B cell (primary cell): ENCODE data around the gene ELL3.

Experiments used
- EZH2 ChIP-seq: IDR thresholded peaks from 2 replicates; pipeline ENCODE4 v1.6.1; 2012; ENCODE audit warnings: borderline replicate concordance, low read depth, mild to moderate bottlenecking, moderate library complexity, low read length; ENCODE audit not compliant: insufficient read depth, poor library complexity, severe bottlenecking
- TF ChIP-seq, protein P1 (sequence below): fragments of 200-600 bp; IDR thresholded peaks from one replicate; pipeline ENCODE4 v1.8.0; 2022; ENCODE audit warnings: antibody characterized with exemption, mild to moderate bottlenecking

DNA sequence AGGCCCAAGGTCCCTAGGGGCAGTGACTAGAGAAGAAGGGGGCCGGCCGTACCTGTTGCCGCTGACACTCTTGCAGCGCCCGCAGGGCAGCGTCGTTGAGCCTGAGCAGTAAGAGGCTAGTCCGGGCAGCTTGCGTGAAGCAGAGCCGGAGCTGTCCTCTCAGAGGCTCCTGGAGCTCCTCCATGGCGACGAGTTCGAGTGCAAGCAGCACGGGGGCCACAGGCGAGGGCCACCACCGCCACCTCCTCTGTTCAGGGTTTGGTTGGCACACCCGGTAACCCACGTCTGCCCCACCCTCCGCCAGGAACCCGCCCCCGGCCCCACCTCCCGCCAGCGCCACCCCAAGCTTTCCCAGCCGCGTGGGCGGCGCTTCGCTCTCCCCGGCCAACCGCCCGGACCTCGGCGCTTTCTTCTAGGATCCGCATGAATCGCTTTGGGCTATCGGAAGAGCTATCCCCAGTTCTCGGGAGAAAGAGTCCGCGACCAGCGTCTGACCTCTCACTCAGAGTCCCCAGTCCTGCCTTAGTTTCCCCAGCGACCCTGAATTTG lies at the start of gene ELL3:
- TF ChIP-seq, protein P1, sequence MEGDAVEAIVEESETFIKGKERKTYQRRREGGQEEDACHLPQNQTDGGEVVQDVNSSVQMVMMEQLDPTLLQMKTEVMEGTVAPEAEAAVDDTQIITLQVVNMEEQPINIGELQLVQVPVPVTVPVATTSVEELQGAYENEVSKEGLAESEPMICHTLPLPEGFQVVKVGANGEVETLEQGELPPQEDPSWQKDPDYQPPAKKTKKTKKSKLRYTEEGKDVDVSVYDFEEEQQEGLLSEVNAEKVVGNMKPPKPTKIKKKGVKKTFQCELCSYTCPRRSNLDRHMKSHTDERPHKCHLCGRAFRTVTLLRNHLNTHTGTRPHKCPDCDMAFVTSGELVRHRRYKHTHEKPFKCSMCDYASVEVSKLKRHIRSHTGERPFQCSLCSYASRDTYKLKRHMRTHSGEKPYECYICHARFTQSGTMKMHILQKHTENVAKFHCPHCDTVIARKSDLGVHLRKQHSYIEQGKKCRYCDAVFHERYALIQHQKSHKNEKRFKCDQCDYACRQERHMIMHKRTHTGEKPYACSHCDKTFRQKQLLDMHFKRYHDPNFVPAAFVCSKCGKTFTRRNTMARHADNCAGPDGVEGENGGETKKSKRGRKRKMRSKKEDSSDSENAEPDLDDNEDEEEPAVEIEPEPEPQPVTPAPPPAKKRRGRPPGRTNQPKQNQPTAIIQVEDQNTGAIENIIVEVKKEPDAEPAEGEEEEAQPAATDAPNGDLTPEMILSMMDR: no peak
- no peak for TF ChIP-seq EZH2
